Amniotic stem cell (primary cell): ENCODE measurements around the gene LDLRAD3.

Experiments used
- DNase-seq: peaks from one replicate; lab custom pipeline; 2025; lab: John Stamatoyannopoulos, UW

The LDLRAD3 gene

DNA sequence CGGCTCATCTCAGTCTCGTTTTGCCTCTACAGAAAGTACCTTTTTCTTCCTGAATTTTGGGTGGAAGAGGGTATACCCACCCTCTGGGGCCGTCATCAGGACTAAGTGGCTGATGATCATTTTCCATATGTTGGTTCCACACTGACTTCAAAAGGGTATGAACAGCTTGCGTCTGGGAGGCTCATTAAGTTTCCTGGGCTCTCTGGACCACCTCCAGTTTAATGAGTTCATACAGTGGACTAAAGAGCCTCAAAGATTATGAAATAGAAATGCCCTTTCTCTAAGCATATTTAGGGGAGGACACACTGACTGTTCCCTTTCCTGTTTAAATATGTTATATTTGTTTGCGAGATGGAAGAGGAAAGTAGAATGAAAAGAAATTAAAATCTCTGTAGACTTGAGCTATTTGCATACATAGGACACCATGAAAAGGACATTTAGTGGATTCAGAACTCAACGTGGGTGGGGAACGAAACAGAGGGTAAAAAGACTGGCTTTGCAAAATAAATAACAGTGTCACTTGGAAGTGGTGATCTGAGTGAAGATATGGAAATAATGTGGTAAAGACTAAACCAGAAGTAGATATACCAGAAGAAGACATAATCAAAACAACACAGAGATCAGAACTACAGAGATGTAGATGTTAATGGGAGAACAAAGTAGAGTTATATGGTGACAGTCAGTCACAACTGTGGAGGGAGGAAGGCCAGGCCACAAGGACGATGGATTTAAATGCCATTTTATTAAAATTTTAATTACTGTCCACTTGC, 18.7 kb downstream of the LDLRAD3 start:
- DNase-seq = no peak

DNA sequence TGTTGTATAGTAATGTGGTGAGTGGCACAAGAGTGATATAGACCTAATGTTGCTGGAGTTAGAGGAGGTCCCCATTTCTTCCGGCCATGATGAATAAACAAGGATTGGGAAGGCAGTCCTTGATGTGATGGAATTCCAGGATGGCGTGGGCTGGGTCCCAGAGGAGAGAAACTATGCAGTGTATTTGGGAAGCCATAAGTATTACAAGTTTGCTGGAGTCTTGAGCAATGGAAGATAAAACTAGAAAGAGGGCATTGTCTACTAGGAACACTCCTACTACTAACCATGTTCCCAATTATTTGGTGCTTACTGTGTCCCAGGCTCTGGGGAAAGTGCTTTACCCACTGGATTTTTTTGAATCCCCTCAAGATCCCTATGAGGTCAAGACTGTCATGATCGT, 20.0 kb downstream of the LDLRAD3 start:
- no peak for DNase-seq

DNA sequence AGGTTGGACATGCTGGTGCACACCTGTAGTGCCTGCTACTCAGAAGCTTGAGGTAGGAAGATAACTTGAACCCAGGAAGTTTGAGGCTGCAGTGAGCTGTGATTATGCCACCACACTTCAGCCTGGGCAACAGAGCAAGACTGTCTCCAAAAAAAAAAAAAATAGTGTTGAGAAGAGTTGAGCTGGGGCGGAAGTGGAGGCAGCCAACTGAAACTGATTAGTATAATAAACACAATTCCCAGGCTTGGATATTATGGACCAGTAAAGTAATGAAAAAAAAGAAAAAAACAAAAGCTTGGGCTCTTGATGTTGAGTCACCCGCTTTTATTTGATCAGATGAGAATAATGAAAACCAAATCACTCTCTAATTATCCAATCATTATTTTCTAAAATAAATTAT, 21.0 kb downstream of the LDLRAD3 start:
- no peak for DNase-seq

DNA sequence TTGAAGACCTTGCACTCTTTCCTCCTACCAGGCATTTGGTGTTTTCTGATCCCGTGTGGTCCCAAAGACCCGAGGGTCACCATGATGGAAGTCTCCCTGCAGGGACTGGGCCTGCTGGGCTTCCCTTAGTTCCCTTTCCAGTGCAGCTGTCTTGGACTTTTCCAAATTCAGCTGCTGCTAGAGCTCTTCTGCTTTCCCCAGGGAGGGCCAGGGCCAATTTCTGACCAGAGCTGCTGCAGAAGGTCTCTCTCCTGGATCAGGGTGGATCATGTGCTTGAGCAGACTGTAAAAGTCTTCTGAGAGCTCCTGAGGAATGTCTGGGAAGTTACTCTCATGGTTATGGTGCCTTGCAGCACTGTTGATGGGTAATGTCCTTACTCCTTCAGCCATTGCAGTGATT, 23.2 kb downstream of the LDLRAD3 start:
- no peak for DNase-seq

DNA sequence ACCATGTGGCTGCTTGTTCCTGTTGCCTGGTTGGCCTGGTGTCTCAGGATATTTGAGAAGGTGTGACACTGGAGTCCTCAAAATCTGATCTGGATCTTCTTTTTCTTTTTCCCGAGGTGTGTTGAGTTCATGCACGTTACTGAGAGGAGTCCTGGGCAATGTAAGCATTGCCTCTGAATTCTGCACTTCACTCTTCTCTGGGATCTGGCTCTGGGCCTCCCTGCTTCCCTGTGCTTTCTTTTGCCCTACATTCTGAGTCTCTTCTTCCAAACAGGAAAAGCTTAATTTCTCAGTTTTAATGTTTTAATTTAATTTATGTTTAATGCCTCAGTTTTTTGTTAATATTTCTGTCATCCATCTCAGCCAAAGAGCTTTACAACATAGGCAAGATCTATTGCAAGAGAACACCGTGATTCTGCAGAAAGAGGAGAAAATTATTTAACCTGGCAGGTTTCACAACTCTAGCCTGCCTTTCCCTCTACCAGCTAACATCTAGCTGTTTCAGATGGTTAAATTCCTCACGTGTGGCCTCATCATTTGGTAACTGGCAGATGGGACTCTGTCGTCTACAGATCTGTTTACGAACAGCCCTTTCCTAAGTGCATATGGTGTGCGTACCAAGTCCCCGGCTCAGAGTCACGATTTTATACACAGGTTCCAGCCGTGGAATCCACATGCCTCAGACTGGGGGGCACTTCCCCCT, 24.7 kb downstream of the LDLRAD3 start:
- no peak for DNase-seq

DNA sequence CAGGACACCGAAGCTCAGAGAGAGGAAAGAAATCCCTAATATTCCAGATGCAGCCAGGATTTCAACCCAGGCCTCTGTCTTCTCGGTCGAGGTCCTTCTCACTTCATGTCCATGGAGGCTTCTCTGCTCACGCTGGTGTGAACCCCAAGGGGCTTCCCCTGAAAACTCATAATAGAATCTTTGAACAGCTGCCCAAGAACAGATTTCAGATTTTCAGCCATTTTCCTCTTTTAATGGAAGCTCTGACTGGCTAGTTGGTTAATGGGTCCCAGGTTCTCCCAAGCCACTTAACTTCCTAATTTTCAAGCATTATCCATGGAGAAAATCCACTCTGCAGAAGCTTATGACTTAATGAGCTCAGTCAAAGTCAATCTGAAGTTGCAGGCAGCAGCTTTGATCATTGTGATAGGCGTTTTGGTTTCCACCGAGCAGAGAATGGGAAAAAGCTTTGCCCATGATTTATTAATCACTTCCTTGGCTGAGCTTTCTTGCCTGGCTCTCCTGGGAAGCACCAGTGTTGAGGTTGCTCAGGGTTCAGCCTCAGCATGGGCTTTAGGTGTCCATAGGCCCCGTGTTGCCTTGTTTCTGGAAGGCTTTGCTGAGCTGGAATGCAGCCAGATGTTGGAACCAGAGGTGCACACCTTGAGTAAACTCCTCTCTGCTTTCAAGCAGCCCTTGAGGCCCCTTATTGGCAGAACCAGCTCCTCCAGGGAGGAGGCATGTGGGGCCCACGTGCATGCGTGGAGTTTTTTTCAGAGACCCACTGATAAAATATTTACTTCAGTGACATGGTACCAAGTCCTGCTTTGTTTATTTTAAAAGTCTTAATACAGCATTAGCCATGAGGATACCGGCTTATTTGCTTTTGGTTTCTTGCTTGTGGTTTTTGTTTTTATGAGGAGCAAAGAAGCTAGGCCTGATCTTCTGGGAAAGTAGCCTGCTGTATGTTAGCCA, 25.5 kb downstream of the LDLRAD3 start:
- DNase-seq = no peak

DNA sequence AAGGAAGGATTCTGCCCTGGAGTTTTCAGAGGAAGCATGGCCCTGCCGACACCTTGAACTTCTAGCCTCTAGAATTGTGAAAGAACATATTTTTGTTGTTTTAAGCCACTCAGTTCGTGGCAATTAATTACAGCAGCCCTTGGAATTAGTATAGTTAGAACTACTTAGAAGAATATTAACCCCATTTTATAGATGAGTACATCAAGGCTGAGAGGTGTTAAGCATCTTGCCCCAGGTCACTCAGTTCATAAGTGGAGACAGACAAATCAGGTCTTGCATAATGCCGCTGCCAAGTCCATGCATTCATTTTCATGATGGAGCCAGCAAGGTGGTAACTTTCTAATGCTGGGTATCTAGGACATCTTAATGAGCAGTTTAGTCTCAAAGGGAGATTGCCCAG, 26.6 kb downstream of the LDLRAD3 start:
- DNase-seq = no peak

DNA sequence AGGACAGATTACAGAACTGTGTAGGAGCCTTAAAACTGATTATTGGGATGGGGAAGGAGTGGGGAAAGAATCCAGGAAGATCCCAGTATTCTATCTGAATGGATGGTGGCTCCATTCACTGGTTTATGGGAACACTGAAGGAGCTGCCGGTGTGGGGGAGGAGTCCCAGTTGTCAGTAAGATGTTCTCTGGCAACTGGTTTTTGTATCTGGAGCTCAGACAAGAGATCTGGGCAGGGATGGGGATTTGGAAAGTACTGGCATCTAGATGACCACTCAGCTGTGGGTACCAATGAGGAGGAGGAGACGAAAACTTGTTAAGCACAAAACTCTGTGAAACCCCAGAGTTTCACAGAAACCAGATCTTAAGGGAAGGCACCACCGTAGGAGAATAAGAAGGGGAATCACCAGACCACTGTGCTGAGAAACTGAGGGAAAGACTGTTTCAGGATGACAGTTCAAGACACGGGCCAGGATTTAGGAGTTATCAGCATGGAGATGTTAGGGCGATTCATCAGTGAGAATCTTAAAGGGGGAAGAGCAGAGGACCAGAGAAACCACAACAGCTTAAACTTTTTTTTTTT, 28.1 kb downstream of the LDLRAD3 start:
- no peak for DNase-seq

DNA sequence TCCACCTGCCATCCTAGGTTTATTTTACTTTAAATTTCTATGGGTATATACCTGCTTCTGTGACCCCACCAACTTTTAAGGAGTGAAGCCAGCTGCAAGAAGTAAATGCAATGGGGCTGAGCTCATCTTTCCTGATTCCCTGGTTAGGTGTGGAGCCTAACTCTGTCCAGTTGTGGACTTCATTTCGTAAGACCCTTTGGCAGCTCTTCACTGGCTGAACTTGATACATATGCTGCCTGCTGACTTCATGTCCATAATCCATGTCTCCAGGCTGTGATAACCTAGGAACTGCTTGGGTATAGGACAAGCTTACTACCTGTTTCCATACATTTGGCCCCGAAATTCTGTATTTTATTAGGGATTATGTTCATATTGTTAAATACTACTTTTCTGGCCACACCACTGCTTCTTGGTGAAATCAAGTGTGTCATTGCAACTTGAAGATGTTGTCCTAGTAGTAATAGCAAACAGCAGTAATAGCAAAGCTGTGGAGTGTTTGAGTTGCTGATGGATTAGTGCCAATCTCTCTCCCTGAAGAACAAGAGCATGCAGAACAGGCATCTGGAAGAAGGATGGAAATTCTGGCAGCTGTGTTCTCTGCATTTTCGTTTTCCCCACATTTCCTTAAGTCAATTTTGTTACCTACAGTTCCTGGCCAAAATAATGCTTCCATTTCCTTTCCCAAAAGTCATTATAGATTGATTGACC, 31.2 kb downstream of the LDLRAD3 start:
- DNase-seq = no peak

DNA sequence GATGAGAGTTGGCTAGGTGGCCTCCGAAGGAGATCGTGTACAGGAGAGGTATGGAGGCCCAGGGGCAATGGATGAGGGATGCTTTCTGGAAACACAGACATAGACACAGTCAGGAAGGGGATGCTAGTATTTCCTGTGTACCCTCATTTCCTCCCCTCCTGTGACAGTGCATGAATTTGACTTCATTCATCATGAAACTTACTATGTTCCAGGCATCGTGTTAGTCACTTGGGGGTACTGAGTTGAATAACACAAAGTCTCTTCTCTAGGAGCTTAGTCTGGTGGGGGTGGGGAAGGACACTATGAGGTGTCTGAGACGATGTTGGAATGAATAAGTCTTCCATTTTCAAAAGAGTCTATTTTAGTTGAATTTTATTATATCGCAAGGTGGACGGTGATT, 32.6 kb downstream of the LDLRAD3 start:
- DNase-seq = no peak

DNA sequence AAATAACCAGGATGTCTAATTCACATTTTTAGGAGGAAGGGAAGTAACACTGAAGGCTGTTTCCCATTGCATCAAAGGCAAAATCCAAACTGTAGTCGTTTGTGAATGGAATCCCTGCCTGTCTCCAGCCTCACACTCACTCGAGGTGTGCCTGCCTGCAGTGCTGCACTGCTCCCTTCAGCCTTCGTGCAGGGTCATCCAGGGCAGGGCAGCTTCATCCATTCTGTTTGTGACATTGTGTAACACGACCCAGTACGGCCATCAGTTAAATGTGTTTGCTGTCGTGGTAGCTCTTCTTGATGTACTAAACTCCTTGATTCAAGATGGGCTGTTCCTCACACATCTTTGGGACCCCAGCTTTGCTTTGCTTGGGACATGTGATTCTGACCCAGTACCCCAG, 34.3 kb downstream of the LDLRAD3 start:
- no peak for DNase-seq

DNA sequence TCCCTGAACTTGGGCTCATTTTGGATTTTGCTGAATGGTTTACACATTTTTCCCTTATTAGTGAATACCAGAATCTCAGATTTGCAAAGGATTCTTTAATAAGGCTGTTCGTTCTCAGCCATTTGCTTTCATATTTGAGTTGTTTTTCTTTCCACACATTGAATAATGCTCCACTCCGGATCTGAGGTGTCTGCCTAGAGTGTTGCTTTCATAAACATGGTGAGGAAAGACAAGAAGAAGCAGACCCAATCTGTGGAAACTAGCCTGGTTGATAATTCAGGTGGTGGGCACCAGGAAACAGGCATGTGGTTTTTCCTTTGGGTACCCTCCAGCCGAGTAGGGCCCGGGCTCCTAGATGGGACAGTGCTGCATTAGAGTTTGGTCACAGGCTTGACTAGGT, 35.0 kb downstream of the LDLRAD3 start:
- DNase-seq = no peak

DNA sequence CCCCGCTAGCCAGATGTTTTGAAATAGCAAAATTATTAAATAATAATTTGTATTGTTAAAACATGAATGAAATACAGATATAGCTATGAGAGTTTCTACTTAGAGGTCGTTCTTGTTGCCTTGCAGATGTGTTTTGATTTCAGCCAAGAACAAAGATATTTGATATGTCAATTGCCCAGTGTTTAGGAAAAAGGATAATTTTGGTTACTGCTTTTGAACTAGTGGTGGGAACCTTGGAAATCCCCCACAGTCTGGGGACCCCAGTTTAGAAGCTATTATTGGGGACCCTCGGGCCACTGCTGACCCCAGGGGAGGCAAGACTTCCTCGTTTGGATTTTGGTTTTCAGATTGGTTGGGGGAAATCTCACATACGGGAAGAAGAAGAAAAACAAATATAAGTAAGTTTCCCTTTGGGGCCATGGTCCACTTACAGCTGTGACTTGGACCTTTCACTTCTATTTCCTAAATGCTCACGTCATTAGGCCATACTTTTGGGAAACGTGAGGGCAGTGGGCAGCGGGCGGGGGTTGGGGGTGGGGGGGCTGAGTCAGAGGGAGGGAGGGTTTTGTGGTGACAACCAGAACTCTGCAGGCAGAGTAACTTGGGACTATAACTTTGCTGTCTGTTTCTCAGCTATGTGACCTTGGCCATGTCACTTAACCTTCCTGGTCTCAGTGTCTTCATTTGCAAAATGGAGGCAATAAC, 37.0 kb downstream of the LDLRAD3 start:
- no peak for DNase-seq

DNA sequence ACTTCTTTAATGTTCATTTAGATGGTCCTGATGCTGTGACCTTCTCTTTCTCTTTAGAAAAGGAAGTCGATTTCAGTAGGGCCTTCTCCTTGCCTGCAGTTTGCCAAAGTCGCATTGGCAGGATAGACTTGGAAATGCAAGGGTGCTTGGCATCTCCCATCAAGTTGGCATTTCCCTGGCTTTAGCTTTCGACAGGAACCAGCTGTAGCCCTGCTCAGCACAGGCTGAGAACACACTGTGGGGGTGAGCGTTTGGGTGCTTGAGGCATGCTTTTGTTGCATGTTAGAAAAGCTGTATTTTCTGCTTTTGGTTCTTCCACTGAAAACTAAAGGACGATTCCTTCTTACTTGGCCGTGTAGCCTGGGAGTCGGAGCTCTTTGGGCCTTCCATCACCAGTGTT, 37.7 kb downstream of the LDLRAD3 start:
- no peak for DNase-seq

DNA sequence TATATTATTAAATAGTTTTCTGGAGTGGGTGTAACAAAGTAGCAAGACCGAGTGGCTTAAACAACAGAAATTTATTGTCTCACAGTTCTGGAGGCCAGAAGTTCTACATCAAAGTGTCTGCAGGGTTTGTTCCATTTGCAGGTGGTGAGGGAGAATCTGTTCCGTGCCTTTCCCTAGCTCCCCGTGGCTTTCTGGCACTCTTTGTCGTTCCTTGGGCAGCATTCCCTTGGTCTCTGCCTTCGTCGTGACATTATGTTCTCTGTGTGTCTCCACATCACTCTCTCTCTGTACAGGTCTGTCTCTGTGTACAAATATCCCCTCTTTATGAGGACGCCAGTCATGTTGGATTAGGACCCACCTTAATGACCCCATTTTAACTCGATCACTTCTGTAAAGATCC, 38.2 kb downstream of the LDLRAD3 start:
- DNase-seq = no peak

DNA sequence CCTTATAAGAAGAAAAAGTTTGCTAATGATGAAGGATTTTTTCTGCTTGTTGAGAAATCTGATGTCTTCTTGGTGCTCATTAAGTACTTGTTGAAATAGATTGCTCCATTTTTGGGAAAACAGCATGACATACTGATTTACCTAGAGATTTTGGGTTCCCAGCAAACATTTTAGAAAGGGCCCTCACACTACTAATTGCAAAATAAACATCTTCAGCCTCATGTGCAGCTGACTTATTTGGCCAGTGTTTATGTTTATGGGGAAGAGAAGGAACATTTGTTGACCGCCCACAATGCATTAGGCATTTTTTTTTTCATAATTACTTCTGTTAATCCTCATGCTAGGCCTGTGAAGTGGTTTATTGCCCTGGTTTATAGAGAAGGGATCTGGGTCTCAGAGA, 40.1 kb downstream of the LDLRAD3 start:
- DNase-seq = no peak

DNA sequence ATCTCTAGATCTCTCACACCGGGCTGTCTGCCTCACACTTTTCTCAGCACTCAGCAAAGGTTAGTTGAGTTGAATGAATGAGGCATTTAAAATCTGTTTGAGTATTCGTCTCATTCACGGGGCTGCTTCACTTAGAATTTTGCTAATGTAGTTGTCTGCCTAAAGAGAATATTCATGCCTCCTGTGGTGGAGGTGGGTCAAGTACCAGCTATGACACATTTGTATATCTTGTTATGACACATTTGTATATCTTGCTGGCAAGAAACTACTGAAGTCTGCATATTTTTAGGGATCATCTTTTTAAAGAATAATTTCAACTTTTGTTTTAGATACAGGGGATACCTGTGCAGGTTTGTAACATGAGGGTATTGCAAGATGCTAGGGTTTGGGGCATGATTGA, 43.1 kb downstream of the LDLRAD3 start:
- DNase-seq = no peak

DNA sequence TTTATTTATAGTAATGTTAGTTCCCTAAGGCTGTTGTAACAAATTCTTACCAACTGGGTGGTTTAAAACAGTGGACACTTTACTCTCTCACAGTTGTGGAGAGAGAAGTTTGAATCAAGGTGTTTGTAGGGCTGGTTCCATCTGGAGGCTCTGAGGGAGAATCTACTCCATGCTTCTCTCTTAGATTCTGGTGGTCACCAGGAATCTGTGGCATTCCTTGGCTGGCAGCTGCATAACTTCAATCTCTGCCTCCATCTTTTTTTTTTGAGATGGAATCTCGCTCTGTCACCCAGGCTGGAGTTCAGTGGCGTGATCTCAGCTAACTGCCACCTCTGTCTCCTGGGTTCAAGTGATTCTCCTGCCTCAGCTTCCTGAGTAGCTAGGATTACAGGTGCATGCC, 46.3 kb downstream of the LDLRAD3 start:
- no peak for DNase-seq

DNA sequence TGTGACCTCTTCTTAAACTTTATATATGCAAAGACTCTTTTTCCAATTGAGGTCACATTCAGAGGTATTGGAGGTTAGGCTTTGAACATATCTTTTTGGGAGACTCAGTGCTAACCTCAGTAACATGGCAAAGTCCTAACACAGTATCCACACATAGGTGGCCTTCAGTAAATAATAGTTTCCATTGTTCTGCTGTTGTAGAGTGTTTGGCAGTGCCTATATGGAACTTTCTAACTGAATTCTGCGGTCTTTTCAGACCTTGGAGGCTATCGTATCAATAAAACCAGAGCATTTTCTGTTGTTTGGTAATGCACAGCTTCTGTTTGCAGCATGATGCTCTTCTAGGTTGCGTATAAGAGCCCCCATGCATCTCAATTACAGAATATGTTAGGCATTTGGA, 47.0 kb downstream of the LDLRAD3 start:
- DNase-seq = no peak

DNA sequence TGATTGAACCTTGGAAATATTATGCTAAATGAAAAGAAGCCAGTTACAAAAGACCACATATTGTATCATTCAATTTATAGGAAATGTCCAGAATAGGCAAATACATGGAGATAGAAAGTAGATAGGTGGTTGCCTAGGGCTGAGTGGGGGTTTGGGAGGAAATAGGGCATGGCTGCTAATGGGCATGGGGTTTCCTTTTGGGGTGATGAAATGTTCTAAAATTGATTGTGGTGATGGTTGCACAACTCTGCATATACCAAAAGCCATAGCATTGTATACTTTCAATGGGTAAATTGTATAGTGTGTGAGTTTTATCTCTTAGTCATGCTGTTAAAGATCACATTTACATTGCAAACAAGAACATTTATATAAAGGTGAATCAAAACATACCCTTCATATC, 48.7 kb downstream of the LDLRAD3 start:
- DNase-seq = no peak

DNA sequence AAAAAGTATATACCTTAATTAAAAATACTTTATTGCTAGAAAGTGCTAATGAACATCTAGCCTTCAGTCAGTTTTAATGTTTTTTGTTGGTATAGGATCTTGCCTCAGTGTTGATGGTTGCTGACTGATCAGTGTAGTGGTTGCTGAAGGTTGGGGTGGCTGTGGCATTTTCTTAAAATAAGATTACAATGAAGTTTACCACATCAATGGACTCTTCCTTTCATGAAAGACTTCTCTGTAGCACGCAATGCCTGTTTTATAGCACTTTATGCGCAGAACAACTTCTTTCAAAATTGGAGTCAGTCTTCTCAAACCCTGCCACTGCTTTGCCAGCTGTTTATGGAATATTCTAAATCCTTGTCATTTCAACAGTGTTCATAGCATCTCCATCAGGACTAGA, 50.6 kb downstream of the LDLRAD3 start:
- no peak for DNase-seq
